GM12878 (cell line): ENCODE data around the gene DCAF17. TPM values are rescaled to one million over a fixed set of nuclear protein-coding genes. Genes with fewer than 3 reads are reported as not detected.

ENCODE experiments used
- ATAC-seq: fragments of 200-7000 bp; cut with Tn5 transposase; 3 replicates; pipeline ENCODE4 v1.9.1; 2020; ENCODE audit warnings: mild to moderate bottlenecking, moderate library complexity
- BruUV-seq: library from RNA; stranded (reverse); fragments of 400-500 nt; replicated peaks from 2 replicates; lab custom pipeline; 2021; lab: Mats Ljungman, UMichigan
- CTCF ChIA-PET: fragments of 300-600 bp; sonication (Branson Sonifier 250); formaldehyde crosslinking; extraction: SDS; loops from one replicate; lab custom pipeline; 2021; ENCODE audit warnings: inconsistent platforms; lab: Yijun Ruan, JAX
- POLR2A ChIA-PET: fragments of 350-600 bp; formaldehyde crosslinking; extraction: SDS; loops from one replicate; lab custom pipeline; 2021; ENCODE audit warnings: inconsistent platforms; lab: Charles Lee
- RAD21 ChIA-PET: fragments of 300-600 bp; sonication (Branson Sonifier 250); formaldehyde crosslinking; loops from one replicate; lab custom pipeline; 2023; ENCODE audit warnings: antibody characterized with exemption; ENCODE audit not compliant: unreplicated experiment; lab: Charles Lee
- SMC1A ChIA-PET: fragments of 300-600 bp; sonication (Branson Sonifier 250); formaldehyde crosslinking; loops from one replicate; lab custom pipeline; 2023; ENCODE audit not compliant: unreplicated experiment, uncharacterized antibody; lab: Charles Lee
- DNase-seq: peaks from one replicate; pipeline ENCODE4 v3.0.0-alpha.2; 2011; ENCODE audit warnings: low read depth, low spot score
- FAIRE-seq: peaks from 3 replicates; lab custom pipeline; 2011; peaks lifted over from hg19 to GRCh38; lab: Jason Lieb, UNC
- H2AFZ ChIP-seq: 2 replicates; pipeline ENCODE4 v1.6.0; 2011; ENCODE audit warnings: low read depth, low read length, control low read depth; ENCODE audit not compliant: control insufficient read depth
- H3K27ac ChIP-seq: 2 replicates; pipeline ENCODE4 v1.5.1; 2011; ENCODE audit warnings: control low read depth; ENCODE audit not compliant: control insufficient read depth, insufficient read depth
- H3K27me3 ChIP-seq, 2 experiments: replicated peaks in 1 of 2; 2 replicates each; pipeline versions ENCODE4 v1.6.0 to v1.6.1; 2011; ENCODE audit warnings: low read length in 1 of 2; ENCODE audit not compliant: control insufficient read depth in 2 of 2, insufficient read depth in 2 of 2
- H3K36me3 ChIP-seq, 2 experiments: 2 replicates each; pipeline ENCODE4 v1.5.1; 2011; ENCODE audit warnings: low read length in 1 of 2; ENCODE audit not compliant: control insufficient read depth in 2 of 2, insufficient read depth in 2 of 2
- H3K4me1 ChIP-seq: 2 replicates; pipeline ENCODE4 v1.6.1; 2011; ENCODE audit warnings: mild to moderate bottlenecking, low read length, moderate library complexity, mixed read lengths; ENCODE audit not compliant: control insufficient read depth, insufficient read depth
- H3K4me2 ChIP-seq: 2 replicates; pipeline ENCODE4 v1.6.0; 2011; ENCODE audit warnings: control low read depth; ENCODE audit not compliant: control insufficient read depth, insufficient read depth
- H3K4me3 ChIP-seq: fragments of 200-600 bp; sonication (generic); 2 replicates; pipeline ENCODE4 v1.5.1; 2016
- H3K79me2 ChIP-seq: 2 replicates; pipeline ENCODE4 v1.6.0; 2011; ENCODE audit warnings: low read length; ENCODE audit not compliant: control insufficient read depth, insufficient read depth
- H3K9ac ChIP-seq: 2 replicates; pipeline ENCODE4 v1.8.0; 2011; ENCODE audit warnings: low read length, control low read depth, mixed read lengths; ENCODE audit not compliant: control insufficient read depth, insufficient read depth
- H3K9me3 ChIP-seq: replicated peaks from 3 replicates; pipeline ENCODE4 v1.5.1; 2011; ENCODE audit warnings: mild to moderate bottlenecking, low read length; ENCODE audit not compliant: control insufficient read depth, insufficient read depth
- H4K20me1 ChIP-seq: 2 replicates; pipeline ENCODE4 v1.6.0; 2011; ENCODE audit not compliant: control insufficient read depth, insufficient read depth
- ATF7 ChIP-seq: fragments of 450-650 bp; IDR thresholded peaks from 2 replicates; pipeline ENCODE4 v1.6.1; 2016; ENCODE audit warnings: low read depth, mild to moderate bottlenecking
- BCLAF1 ChIP-seq: fragments of 450-650 bp; IDR thresholded peaks from 2 replicates; pipeline ENCODE4 v1.6.1; 2017; ENCODE audit warnings: antibody characterized with exemption, mild to moderate bottlenecking, moderate library complexity
- BHLHE40 ChIP-seq, 2 experiments: fragments of 450-650 bp in 1 of 2; IDR thresholded peaks; 2 replicates each; pipeline ENCODE4 v1.6.1; 2011 to 2017; ENCODE audit warnings: low read depth in 2 of 2, borderline replicate concordance in 1 of 2, improper control_type of control experiment in 1 of 2, low read length in 1 of 2, mild to moderate bottlenecking in 1 of 2
- GATAD2B ChIP-seq: fragments of 450-650 bp; conservative IDR thresholded peaks from 2 replicates; pipeline ENCODE4 v1.6.1; 2017; ENCODE audit warnings: low read depth, mild to moderate bottlenecking, moderate library complexity
- IRF4 ChIP-seq: IDR thresholded peaks from 2 replicates; pipeline ENCODE4 v1.6.1; 2011; ENCODE audit warnings: low read depth, low read length
- JUNB ChIP-seq: IDR thresholded peaks from 2 replicates; pipeline ENCODE4 v1.6.1; 2016; ENCODE audit warnings: antibody characterized with exemption, mild to moderate bottlenecking
- MEF2B ChIP-seq: fragments of 450-650 bp; IDR thresholded peaks from 2 replicates; pipeline ENCODE4 v1.6.1; 2018; ENCODE audit warnings: mild to moderate bottlenecking, moderate library complexity; ENCODE audit not compliant: partially characterized antibody, poor library complexity, severe bottlenecking
- NFIC ChIP-seq: IDR thresholded peaks from 2 replicates; pipeline ENCODE4 v1.6.1; 2012; ENCODE audit warnings: low read depth, mild to moderate bottlenecking, inconsistent platforms, low read length, moderate library complexity
- SUPT20H ChIP-seq: IDR thresholded peaks from 2 replicates; pipeline ENCODE4 v1.6.1; 2011; ENCODE audit warnings: low read depth, mild to moderate bottlenecking, low read length, moderate library complexity, borderline replicate concordance; ENCODE audit not compliant: control insufficient read depth
- WGBS: methylation state at CpG from one replicate; pipeline ENCODE4 v1.1.6; 2016; ENCODE audit warnings: low lambda C conversion rate; ENCODE audit not compliant: insufficient replicate concordance, insufficient coverage; ENCODE audit errors: missing lambda C conversion rate; 5-methylcytosine and 5-hydroxymethylcytosine counted together
- in situ Hi-C: fragments of 300-500 bp; cut with MboI; formaldehyde crosslinking; loops from 9 replicates; pipeline ENCODE4 v1.14.3; 2018; ENCODE audit warnings: mixed read lengths
- intact Hi-C: fragments of 100-400 bp; cut with micrococcal nuclease; formaldehyde crosslinking; loops from one replicate; pipeline ENCODE4 v1.14.2; 2022; ENCODE audit not compliant: unreplicated experiment
- polyA plus RNA-seq, 11 experiments: library from polyadenylated mRNA; depleted of rRNA in 4 of 11; unstranded in 6 of 11; stranded (reverse) in 5 of 11; fragments of >200 nt; fragmentation: Nextera tagmentation in 4 of 11; fragmentation: Illumina TruSeq in 1 of 11; extraction: Ambion mirVana in 4 of 11; extraction: Trizol in 1 of 11; gene quantifications; 1 replicate in 1 of 11; 2 replicates in 10 of 11; pipeline versions ENCODE4 v1.2.1 to v1.2.3, GENCODE V29; 2011 to 2016; ENCODE audit warnings: inconsistent platforms in 2 of 11, missing spikeins in 2 of 11, low read depth in 1 of 11
- total RNA-seq, 4 experiments: library from RNA; depleted of rRNA in 3 of 4; stranded (reverse); fragments of >200 nt in 3 of 4; fragmentation: Illumina TruSeq in 1 of 4; extraction: Trizol in 1 of 4; gene quantifications; 2 replicates each; pipeline versions ENCODE4 v1.2.1 to v1.2.3, GENCODE V29; 2013 to 2021
- TF ChIP-seq, protein P1 (sequence below): IDR thresholded peaks from 2 replicates; pipeline ENCODE4 v1.6.1; 2012; ENCODE audit warnings: low read length, inconsistent platforms

DCAF17 gene
- total and polyA plus RNA-seq, 10 of the 15 experiments (the other 5 are each of a cell fraction or from before 2014, with no cell fraction given) = 5.2 to 32.9 (median 23.4) TPM

GRCh38 chr2:171404261-171404660 is 29.8 kb upstream of the DCAF17 start (continued):
- TF ChIP-seq BCLAF1 (no peak), ATF7 (no peak), MEF2B (no peak), SUPT20H (no peak), GATAD2B (no peak)

- no peak for FAIRE-seq
- SMC1A ChIA-PET = interaction anchor here (0.6 to 8.3 kb wide), 4 partner anchors 10 to 602 kb away, joined by 3 to 273 read pairs (median 36); no protein-coding TSS in a partner anchor
- Histone ChIP-seq H3K4me3 (no peak overlapping the region; the same call in 1 of the 2 replicates), H3K4me2 (no peak overlapping the region), H2AFZ (no peak overlapping the region), H3K27ac (peak overlapping the region; percentile 93), H3K36me3 (peaks cover 0 to 7% of the 10 kb centered on the region in 2 experiments), H3K79me2 (peaks cover 66% of the 10 kb centered on the region), H3K4me1 (peaks cover 48% of the 10 kb centered on the region), H4K20me1 (no peaks in the 10 kb centered on the region), H3K9ac (no peak overlapping the region), H3K9me3 (peaks cover 26% of the 10 kb centered on the region), H3K27me3 (no peaks in the 10 kb centered on the region)
- WGBS = 60% methylated on average over 2 of the region's 2 CpGs
- intact Hi-C loops (no loop called here), in situ Hi-C loops (no loop called here)
- 0 out of 2 replicates have a peak, but pooled peaks have one; percentile 30 for TF ChIP-seq NFIC
- TF ChIP-seq JUNB = 0 out of 2 replicates have a peak, but pooled peaks have one; percentile 17
- TF ChIP-seq, protein P1, sequence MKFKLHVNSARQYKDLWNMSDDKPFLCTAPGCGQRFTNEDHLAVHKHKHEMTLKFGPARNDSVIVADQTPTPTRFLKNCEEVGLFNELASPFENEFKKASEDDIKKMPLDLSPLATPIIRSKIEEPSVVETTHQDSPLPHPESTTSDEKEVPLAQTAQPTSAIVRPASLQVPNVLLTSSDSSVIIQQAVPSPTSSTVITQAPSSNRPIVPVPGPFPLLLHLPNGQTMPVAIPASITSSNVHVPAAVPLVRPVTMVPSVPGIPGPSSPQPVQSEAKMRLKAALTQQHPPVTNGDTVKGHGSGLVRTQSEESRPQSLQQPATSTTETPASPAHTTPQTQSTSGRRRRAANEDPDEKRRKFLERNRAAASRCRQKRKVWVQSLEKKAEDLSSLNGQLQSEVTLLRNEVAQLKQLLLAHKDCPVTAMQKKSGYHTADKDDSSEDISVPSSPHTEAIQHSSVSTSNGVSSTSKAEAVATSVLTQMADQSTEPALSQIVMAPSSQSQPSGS = peak; percentile 31; the same call in 1 of the 2 replicates
- peak; percentile 36; the same call in 1 of the 2 replicates for TF ChIP-seq IRF4
- no peak for TF ChIP-seq BHLHE40 (IDR thresholded peaks at IDR 0.05; ENCODE audit: borderline replicate concordance in 1 of 2, low read depth in 2 of 2, low read length in 1 of 2)
- no TSS peak for BruUV-seq
- no peak for DNase-seq
- ATAC-seq = no peak; the same call in 1 of the 3 replicates
- CTCF ChIA-PET = interaction anchor here (3.2 kb wide), 1 partner anchor 9 kb away, joined by 13 read pairs; no protein-coding TSS in a partner anchor
- RAD21 ChIA-PET = no interaction called here
- POLR2A ChIA-PET = no interaction called here
These were observed 29.3 kb upstream of the DCAF17 start for GRCh38 chr2:171404719-171405118.
